GM12865 (cell line): Measurements from ENCODE around the gene GEN1.

Source experiments
- DNase-seq: peaks from one replicate; pipeline ENCODE4 v3.0.0; 2010; ENCODE audit warnings: low read depth
- H3K4me3 ChIP-seq: 2 replicates; pipeline ENCODE4 v1.5.1; 2011; ENCODE audit warnings: mild to moderate bottlenecking, low read depth, low read length, control low read depth
- CTCF ChIP-seq: IDR thresholded peaks from 2 replicates; pipeline ENCODE4 v1.5.1; 2011; ENCODE audit warnings: low read length, control low read depth, low read depth, inconsistent platforms; ENCODE audit not compliant: insufficient read depth; ENCODE audit errors: missing control alignments

The GEN1 gene

GRCh38 chr2:17835516-17835915 is 81.6 kb downstream of the GEN1 start:
- no peak for DNase-seq
- no peak for TF ChIP-seq CTCF
- H3K4me3 ChIP-seq = no peak overlapping the region
